NB4 (cell line): ENCODE results near the gene ST14.
A peak's percentile ranks its signal among the peaks of the same experiment; 100 is the strongest.
"Not testable (repeated sequence)": the region's sequence is repeated elsewhere in the genome, so short reads cannot be mapped to it uniquely, and the experiment has no call there.

Experiments
- DNase-seq: peaks from one replicate; pipeline ENCODE4 v3.0.0; 2010; ENCODE audit warnings: low read depth
- H3K4me3 ChIP-seq: one replicate; pipeline ENCODE4 v1.5.1; 2011; ENCODE audit warnings: mild to moderate bottlenecking, low read depth, low read length, moderate library complexity
- CTCF ChIP-seq: IDR thresholded peaks from one replicate; pipeline ENCODE4 v1.5.1; 2012; ENCODE audit warnings: low read depth, low read length
- MAX ChIP-seq: IDR thresholded peaks from 2 replicates; pipeline ENCODE4 v1.6.1; 2011; ENCODE audit warnings: low read depth, low read length
- MYC ChIP-seq: IDR thresholded peaks from 2 replicates; pipeline ENCODE4 v1.6.1; 2011; ENCODE audit warnings: low read depth, low read length
- POLR2A ChIP-seq: IDR thresholded peaks from 2 replicates; pipeline ENCODE4 v1.6.1; 2011; ENCODE audit warnings: mild to moderate bottlenecking; ENCODE audit not compliant: insufficient read length; ENCODE audit errors: extremely low read depth

Gene ST14

GRCh38 chr11:130166457-130166784 lies 6.8 kb downstream of the ST14 start:
- DNase-seq = peak; percentile 57
- TF ChIP-seq MYC = no peak
- TF ChIP-seq CTCF = no peak
- no peak for TF ChIP-seq POLR2A
- TF ChIP-seq MAX = no peak
- no peak overlapping the region for H3K4me3 ChIP-seq

- no peak overlapping the region for H3K4me3 ChIP-seq
- DNase-seq = no peak
- TF ChIP-seq MYC (no peak), CTCF (no peak), POLR2A (no peak), MAX (no peak)
These were observed 7.6 kb downstream of the ST14 start for GRCh38 chr11:130167146-130167545.

GRCh38 chr11:130168105-130168504 lies 8.5 kb downstream of the ST14 start:
- DNase-seq = no peak

GRCh38 chr11:130170345-130170744 lies 10.8 kb downstream of the ST14 start:
- TF ChIP-seq MAX = no peak
- TF ChIP-seq MYC = no peak
- TF ChIP-seq POLR2A = no peak
- no peak for TF ChIP-seq CTCF
- DNase-seq = no peak
- no peak overlapping the region for H3K4me3 ChIP-seq

More at GRCh38 chr11:130168105-130168504, 8.5 kb downstream of the ST14 start:
- H3K4me3 ChIP-seq = no peak overlapping the region
- TF ChIP-seq MYC (no peak), MAX (no peak), POLR2A (no peak), CTCF (no peak)

- DNase-seq = no peak
- H3K4me3 ChIP-seq = no peak overlapping the region
- TF ChIP-seq POLR2A (no peak), CTCF (no peak)
These were observed 12.0 kb downstream of the ST14 start for GRCh38 chr11:130171534-130171933.

- H3K4me3 ChIP-seq, DNase-seq: not testable (repeated sequence)
These were observed 12.4 kb downstream of the ST14 start for GRCh38 chr11:130172001-130172400.

- no peak overlapping the region for H3K4me3 ChIP-seq
- no peak for DNase-seq
- no peak for TF ChIP-seq CTCF
- TF ChIP-seq MYC = no peak
- no peak for TF ChIP-seq POLR2A
- no peak for TF ChIP-seq MAX
These were observed 15.1 kb downstream of the ST14 start for GRCh38 chr11:130174642-130175041.
